Mucosa of stomach (tissue), 1 donor: ENCODE data around the gene MFN2.
"Not testable (repeated sequence)": the region's sequence is repeated elsewhere in the genome, so short reads cannot be mapped to it uniquely, and the experiment has no call there.

Source experiments
- H3K27me3 ChIP-seq: one replicate; pipeline ENCODE4 v1.7.0; 2013; ENCODE audit warnings: mild to moderate bottlenecking, low read length; ENCODE audit not compliant: control insufficient read depth, insufficient read depth
- H3K36me3 ChIP-seq: one replicate; pipeline ENCODE4 v1.7.0; 2013; ENCODE audit warnings: low read length; ENCODE audit not compliant: control insufficient read depth, insufficient read depth
- H3K4me1 ChIP-seq: one replicate; pipeline ENCODE4 v1.7.0; 2013; ENCODE audit warnings: mild to moderate bottlenecking, low read length; ENCODE audit not compliant: control insufficient read depth, insufficient read depth
- H3K4me3 ChIP-seq: one replicate; pipeline ENCODE4 v1.7.0; 2013; ENCODE audit warnings: low read length
- H3K9ac ChIP-seq: one replicate; pipeline ENCODE4 v1.7.0; 2013; ENCODE audit warnings: mild to moderate bottlenecking, low read length, moderate library complexity
- H3K9me3 ChIP-seq: one replicate; pipeline ENCODE4 v1.7.0; 2013; ENCODE audit warnings: mild to moderate bottlenecking, low read length, moderate library complexity; ENCODE audit not compliant: control insufficient read depth
- donor health status: Pancreatic carcinoma.

Gene MFN2

GRCh38 chr1:12019858-12020509, 39.7 kb downstream of the MFN2 start:
- Histone ChIP-seq H3K4me1 (no peaks in the 10 kb centered on the region), H3K36me3 (no peaks in the 10 kb centered on the region), H3K27me3 (no peaks in the 10 kb centered on the region), H3K4me3 (peak overlapping the region; percentile 39), H3K9me3 (no peaks in the 10 kb centered on the region), H3K9ac (peak overlapping the region; percentile 40)

GRCh38 chr1:12021616-12022015, 41.4 kb downstream of the MFN2 start:
- Histone ChIP-seq H3K4me3 (no peak overlapping the region), H3K27me3 (no peaks in the 10 kb centered on the region), H3K36me3 (no peaks in the 10 kb centered on the region), H3K9ac (no peak overlapping the region), H3K9me3 (no peaks in the 10 kb centered on the region), H3K4me1 (no peaks in the 10 kb centered on the region)

- no peaks in the 10 kb centered on the region for H3K4me1 ChIP-seq
- no peaks in the 10 kb centered on the region for H3K36me3 ChIP-seq
- H3K9me3 ChIP-seq, result no peaks in the 10 kb centered on the region
- H3K4me3 ChIP-seq, result no peak overlapping the region
- no peak overlapping the region for H3K9ac ChIP-seq
- H3K27me3 ChIP-seq, result no peaks in the 10 kb centered on the region
These were observed 41.8 kb downstream of the MFN2 start for GRCh38 chr1:12022036-12022435.

GRCh38 chr1:12026586-12026985, 46.3 kb downstream of the MFN2 start:
- no peak overlapping the region for H3K9ac ChIP-seq
- H3K4me3 ChIP-seq, result no peak overlapping the region
- no peaks in the 10 kb centered on the region for H3K4me1 ChIP-seq
- no peaks in the 10 kb centered on the region for H3K27me3 ChIP-seq
- H3K9me3 ChIP-seq, result no peaks in the 10 kb centered on the region
- no peaks in the 10 kb centered on the region for H3K36me3 ChIP-seq

- Histone ChIP-seq H3K36me3 (no peaks in the 10 kb centered on the region), H3K9me3 (no peaks in the 10 kb centered on the region), H3K9ac (no peak overlapping the region), H3K4me1 (no peaks in the 10 kb centered on the region), H3K27me3 (no peaks in the 10 kb centered on the region), H3K4me3 (no peak overlapping the region)
These were observed 48.0 kb downstream of the MFN2 start for GRCh38 chr1:12028248-12028647.

GRCh38 chr1:12028957-12029511, 48.8 kb downstream of the MFN2 start:
- Histone ChIP-seq H3K4me1 (no peaks in the 10 kb centered on the region), H3K36me3 (no peaks in the 10 kb centered on the region), H3K27me3 (no peaks in the 10 kb centered on the region), H3K9ac (no peak overlapping the region), H3K9me3 (no peaks in the 10 kb centered on the region), H3K4me3 (no peak overlapping the region)

GRCh38 chr1:12029720-12030339, 49.6 kb downstream of the MFN2 start:
- Histone ChIP-seq H3K4me3 (no peak overlapping the region), H3K36me3 (no peaks in the 10 kb centered on the region), H3K4me1 (no peaks in the 10 kb centered on the region), H3K27me3 (no peaks in the 10 kb centered on the region), H3K9me3 (no peaks in the 10 kb centered on the region), H3K9ac (no peak overlapping the region)

GRCh38 chr1:12031039-12031980, 51.1 kb downstream of the MFN2 start:
- Histone ChIP-seq H3K9ac (no peak overlapping the region), H3K4me3 (no peak overlapping the region), H3K27me3 (no peaks in the 10 kb centered on the region), H3K9me3 (no peaks in the 10 kb centered on the region), H3K4me1 (no peaks in the 10 kb centered on the region), H3K36me3 (no peaks in the 10 kb centered on the region)

GRCh38 chr1:12032161-12032621, 51.9 kb downstream of the MFN2 start:
- Histone ChIP-seq H3K4me3 (no peak overlapping the region), H3K27me3 (no peaks in the 10 kb centered on the region), H3K9ac (no peak overlapping the region), H3K4me1 (no peaks in the 10 kb centered on the region), H3K9me3 (no peaks in the 10 kb centered on the region), H3K36me3 (no peaks in the 10 kb centered on the region)

GRCh38 chr1:12033441-12033840, 53.2 kb downstream of the MFN2 start:
- H3K9me3 ChIP-seq, H3K27me3 ChIP-seq, H3K36me3 ChIP-seq, H3K4me3 ChIP-seq, H3K4me1 ChIP-seq, H3K9ac ChIP-seq: not testable (repeated sequence)

- H3K9me3 ChIP-seq, result no peaks in the 10 kb centered on the region
- H3K36me3 ChIP-seq, result no peaks in the 10 kb centered on the region
- no peak overlapping the region for H3K9ac ChIP-seq
- no peak overlapping the region for H3K4me3 ChIP-seq
- H3K27me3 ChIP-seq, result no peaks in the 10 kb centered on the region
- no peaks in the 10 kb centered on the region for H3K4me1 ChIP-seq
These were observed 54.1 kb downstream of the MFN2 start for GRCh38 chr1:12034381-12034801.

- Histone ChIP-seq H3K36me3 (no peaks in the 10 kb centered on the region), H3K9me3 (no peaks in the 10 kb centered on the region), H3K9ac (no peak overlapping the region), H3K27me3 (no peaks in the 10 kb centered on the region), H3K4me3 (no peak overlapping the region), H3K4me1 (no peaks in the 10 kb centered on the region)
These were observed 55.1 kb downstream of the MFN2 start for GRCh38 chr1:12035312-12035711.
